ENCODE results near the gene HNRNPF.

GRCh38 chr10:43417950-43418768 lies 9.2 kb upstream of the HNRNPF start:
- TF ChIP-seq, protein P1, sequence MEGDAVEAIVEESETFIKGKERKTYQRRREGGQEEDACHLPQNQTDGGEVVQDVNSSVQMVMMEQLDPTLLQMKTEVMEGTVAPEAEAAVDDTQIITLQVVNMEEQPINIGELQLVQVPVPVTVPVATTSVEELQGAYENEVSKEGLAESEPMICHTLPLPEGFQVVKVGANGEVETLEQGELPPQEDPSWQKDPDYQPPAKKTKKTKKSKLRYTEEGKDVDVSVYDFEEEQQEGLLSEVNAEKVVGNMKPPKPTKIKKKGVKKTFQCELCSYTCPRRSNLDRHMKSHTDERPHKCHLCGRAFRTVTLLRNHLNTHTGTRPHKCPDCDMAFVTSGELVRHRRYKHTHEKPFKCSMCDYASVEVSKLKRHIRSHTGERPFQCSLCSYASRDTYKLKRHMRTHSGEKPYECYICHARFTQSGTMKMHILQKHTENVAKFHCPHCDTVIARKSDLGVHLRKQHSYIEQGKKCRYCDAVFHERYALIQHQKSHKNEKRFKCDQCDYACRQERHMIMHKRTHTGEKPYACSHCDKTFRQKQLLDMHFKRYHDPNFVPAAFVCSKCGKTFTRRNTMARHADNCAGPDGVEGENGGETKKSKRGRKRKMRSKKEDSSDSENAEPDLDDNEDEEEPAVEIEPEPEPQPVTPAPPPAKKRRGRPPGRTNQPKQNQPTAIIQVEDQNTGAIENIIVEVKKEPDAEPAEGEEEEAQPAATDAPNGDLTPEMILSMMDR (IDR thresholded peaks at IDR 0.05) = no peak
- no peak for TF ChIP-seq POLR2A (IDR thresholded peaks at IDR 0.05)
